ENCODE results near the gene KRT85.
"Not testable (repeated sequence)": the region's sequence is repeated elsewhere in the genome, so short reads cannot be mapped to it uniquely, and the experiment has no call there.

The KRT85 gene

GRCh38 chr12:52347016-52347415 lies 20.3 kb downstream of the KRT85 start:
- no peak for DNase-seq

- no peak for DNase-seq
These were observed 20.7 kb downstream of the KRT85 start for GRCh38 chr12:52346593-52346992.

GRCh38 chr12:52345041-52345440 lies 22.2 kb downstream of the KRT85 start:
- DNase-seq = not testable (repeated sequence)

GRCh38 chr12:52344111-52344510 lies 23.2 kb downstream of the KRT85 start:
- DNase-seq = no peak

- no peak for DNase-seq
These were observed 23.7 kb downstream of the KRT85 start for GRCh38 chr12:52343550-52343949.

GRCh38 chr12:52342781-52343490 lies 24.3 kb downstream of the KRT85 start:
- DNase-seq = no peak

GRCh38 chr12:52341066-52341580 lies 26.2 kb downstream of the KRT85 start:
- no peak for DNase-seq

GRCh38 chr12:52338241-52338960 lies 28.9 kb downstream of the KRT85 start:
- no peak for DNase-seq

- no peak for DNase-seq
These were observed 30.2 kb downstream of the KRT85 start for GRCh38 chr12:52337054-52337453.

- DNase-seq = no peak
These were observed 30.6 kb downstream of the KRT85 start for GRCh38 chr12:52336641-52337040.

GRCh38 chr12:52335598-52336262 lies 31.6 kb downstream of the KRT85 start:
- DNase-seq = no peak

GRCh38 chr12:52334185-52334584 lies 33.1 kb downstream of the KRT85 start:
- no peak for DNase-seq

GRCh38 chr12:52333321-52333720 lies 34.0 kb downstream of the KRT85 start:
- no peak for DNase-seq

- DNase-seq = no peak
These were observed 34.9 kb downstream of the KRT85 start for GRCh38 chr12:52332381-52332780.

GRCh38 chr12:52331833-52332232 lies 35.4 kb downstream of the KRT85 start:
- DNase-seq = no peak

GRCh38 chr12:52331039-52331438 lies 36.2 kb downstream of the KRT85 start:
- no peak for DNase-seq

- DNase-seq = no peak
These were observed 39.3 kb downstream of the KRT85 start for GRCh38 chr12:52327830-52328500.

- DNase-seq = peak; percentile 77
These were observed 40.0 kb downstream of the KRT85 start for GRCh38 chr12:52327052-52327829.

- no peak for DNase-seq
These were observed 43.2 kb downstream of the KRT85 start for GRCh38 chr12:52324153-52324444.

- no peak for DNase-seq
These were observed 43.7 kb downstream of the KRT85 start for GRCh38 chr12:52323416-52324152.

- no peak for DNase-seq
These were observed 44.3 kb downstream of the KRT85 start for GRCh38 chr12:52323001-52323400.

- no peak for DNase-seq
These were observed 45.2 kb downstream of the KRT85 start for GRCh38 chr12:52322069-52322468.

Measured in activated CD4-positive, alpha-beta T cell treated with anti-CD3 and anti-CD28 coated beads, Interleukin-2, amount 50 U/mL, for 1 hour (primary cell).